ENCODE results near the gene PEX12. TPM values are rescaled to one million over a fixed set of nuclear protein-coding genes. Genes with fewer than 3 reads are reported as not detected.

PEX12 gene
- total RNA-seq, 1 experiment from 2014 or later: 5.2 TPM

- TF ChIP-seq NR1H2 (CRISPR knock-in tag; IDR thresholded peaks at IDR 0.05): no peak
- no peak for TF ChIP-seq ATF1 (CRISPR knock-in tag; IDR thresholded peaks at IDR 0.05)
- no peak for TF ChIP-seq ZSCAN18 (CRISPR knock-in tag; IDR thresholded peaks at IDR 0.05)
- no peak for TF ChIP-seq CDX4 (CRISPR knock-in tag; IDR thresholded peaks at IDR 0.05; ENCODE audit: borderline replicate concordance)
- no peak for TF ChIP-seq ATF2 (CRISPR knock-in tag; IDR thresholded peaks at IDR 0.05; ENCODE audit: borderline replicate concordance, low read depth)
- no peak for TF ChIP-seq ZNF219 (CRISPR knock-in tag; IDR thresholded peaks at IDR 0.05; ENCODE audit: borderline replicate concordance)
- TF ChIP-seq AFF4 (CRISPR knock-in tag; IDR thresholded peaks at IDR 0.05; ENCODE audit: borderline replicate concordance): no peak
- TF ChIP-seq, protein P1, sequence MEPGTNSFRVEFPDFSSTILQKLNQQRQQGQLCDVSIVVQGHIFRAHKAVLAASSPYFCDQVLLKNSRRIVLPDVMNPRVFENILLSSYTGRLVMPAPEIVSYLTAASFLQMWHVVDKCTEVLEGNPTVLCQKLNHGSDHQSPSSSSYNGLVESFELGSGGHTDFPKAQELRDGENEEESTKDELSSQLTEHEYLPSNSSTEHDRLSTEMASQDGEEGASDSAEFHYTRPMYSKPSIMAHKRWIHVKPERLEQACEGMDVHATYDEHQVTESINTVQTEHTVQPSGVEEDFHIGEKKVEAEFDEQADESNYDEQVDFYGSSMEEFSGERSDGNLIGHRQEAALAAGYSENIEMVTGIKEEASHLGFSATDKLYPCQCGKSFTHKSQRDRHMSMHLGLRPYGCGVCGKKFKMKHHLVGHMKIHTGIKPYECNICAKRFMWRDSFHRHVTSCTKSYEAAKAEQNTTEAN (CRISPR knock-in tag; IDR thresholded peaks at IDR 0.05): no peak
- TF ChIP-seq JUN (CRISPR knock-in tag; IDR thresholded peaks at IDR 0.05): no peak
- TF ChIP-seq CBFB (CRISPR knock-in tag; IDR thresholded peaks at IDR 0.05; ENCODE audit: low read depth): no peak
- TF ChIP-seq ETV6 (CRISPR knock-in tag; IDR thresholded peaks at IDR 0.05): no peak
- TF ChIP-seq ATF3 (CRISPR knock-in tag; conservative IDR thresholded peaks at IDR 0.05): no peak
- TF ChIP-seq TEAD1 (CRISPR knock-in tag; IDR thresholded peaks at IDR 0.05): no peak
- Mint-ChIP-seq H3K27ac (0 out of 2 replicates have a peak overlapping the region, but pooled peaks have one; percentile 16), H3K9me3 (no peaks in the 10 kb centered on the region), H3K27me3 (ENCODE audit: low read depth) (no peaks in the 10 kb centered on the region), H3K4me3 (no peak overlapping the region), H3K4me1 (no peaks in the 10 kb centered on the region), H3K36me3 (peaks cover 50% of the 10 kb centered on the region)
- ATAC-seq (no peak), DNase-seq (ENCODE audit: low spot score) (no peak)
- ChIA-PET POLR2A (no interaction called here), CTCF (interaction anchor here (1.0 to 2.1 kb wide), 2 partner anchors 9 to 142 kb away, joined by 3 to 7 read pairs; no protein-coding TSS in a partner anchor)
These were observed 27.3 kb upstream of the PEX12 start for GRCh38 chr17:35605678-35606077.

DNA sequence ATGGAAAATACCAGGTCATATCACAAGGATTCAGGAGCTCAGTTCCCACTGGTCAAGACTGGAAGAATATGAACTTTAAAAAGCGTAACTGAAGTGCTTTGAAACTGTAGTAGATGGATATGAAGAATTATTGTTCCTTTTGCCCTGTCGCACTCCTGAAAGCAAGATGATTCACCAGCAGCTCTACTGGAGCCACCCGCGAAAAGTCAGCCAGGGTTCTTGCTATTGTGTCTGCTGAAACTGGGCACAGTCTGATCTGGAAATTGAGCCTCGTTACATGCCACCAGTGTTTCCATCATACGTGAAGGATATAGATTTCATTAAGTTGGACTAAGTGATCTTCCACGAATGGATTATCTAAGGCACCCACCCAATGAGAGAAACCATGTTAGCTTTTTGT, 25.3 kb upstream of the PEX12 start:
- ChIA-PET POLR2A (interaction anchor here (0.5 kb wide), 1 partner anchor 1828 kb away, joined by 6 read pairs; no protein-coding TSS in a partner anchor), CTCF (no interaction called here)
- Mint-ChIP-seq H3K36me3 (peaks cover 53% of the 10 kb centered on the region), H3K27me3 (ENCODE audit: low read depth) (no peaks in the 10 kb centered on the region), H3K4me1 (no peaks in the 10 kb centered on the region), H3K4me3 (no peak overlapping the region), H3K27ac (no peak overlapping the region), H3K9me3 (no peaks in the 10 kb centered on the region)
- ATAC-seq (no peak), DNase-seq (ENCODE audit: low spot score) (no peak)
- TF ChIP-seq TEAD1 (CRISPR knock-in tag; IDR thresholded peaks at IDR 0.05) (no peak), ATF6 (CRISPR knock-in tag; IDR thresholded peaks at IDR 0.05) (no peak), ZNF671 (CRISPR knock-in tag; IDR thresholded peaks at IDR 0.05) (no peak), TCF7 (CRISPR knock-in tag; IDR thresholded peaks at IDR 0.05; ENCODE audit: low read depth) (no peak), MXD4 (CRISPR knock-in tag; IDR thresholded peaks at IDR 0.05; ENCODE audit: borderline replicate concordance) (no peak)
- TF ChIP-seq, protein P2, sequence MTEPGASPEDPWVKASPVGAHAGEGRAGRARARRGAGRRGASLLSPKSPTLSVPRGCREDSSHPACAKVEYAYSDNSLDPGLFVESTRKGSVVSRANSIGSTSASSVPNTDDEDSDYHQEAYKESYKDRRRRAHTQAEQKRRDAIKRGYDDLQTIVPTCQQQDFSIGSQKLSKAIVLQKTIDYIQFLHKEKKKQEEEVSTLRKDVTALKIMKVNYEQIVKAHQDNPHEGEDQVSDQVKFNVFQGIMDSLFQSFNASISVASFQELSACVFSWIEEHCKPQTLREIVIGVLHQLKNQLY (CRISPR knock-in tag; IDR thresholded peaks at IDR 0.05): no peak
- TF ChIP-seq, protein P3, sequence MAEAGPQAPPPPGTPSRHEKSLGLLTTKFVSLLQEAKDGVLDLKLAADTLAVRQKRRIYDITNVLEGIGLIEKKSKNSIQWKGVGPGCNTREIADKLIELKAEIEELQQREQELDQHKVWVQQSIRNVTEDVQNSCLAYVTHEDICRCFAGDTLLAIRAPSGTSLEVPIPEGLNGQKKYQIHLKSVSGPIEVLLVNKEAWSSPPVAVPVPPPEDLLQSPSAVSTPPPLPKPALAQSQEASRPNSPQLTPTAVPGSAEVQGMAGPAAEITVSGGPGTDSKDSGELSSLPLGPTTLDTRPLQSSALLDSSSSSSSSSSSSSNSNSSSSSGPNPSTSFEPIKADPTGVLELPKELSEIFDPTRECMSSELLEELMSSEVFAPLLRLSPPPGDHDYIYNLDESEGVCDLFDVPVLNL (CRISPR knock-in tag; IDR thresholded peaks at IDR 0.05; ENCODE audit: borderline replicate concordance, low read depth): no peak
- TF ChIP-seq, protein P4, sequence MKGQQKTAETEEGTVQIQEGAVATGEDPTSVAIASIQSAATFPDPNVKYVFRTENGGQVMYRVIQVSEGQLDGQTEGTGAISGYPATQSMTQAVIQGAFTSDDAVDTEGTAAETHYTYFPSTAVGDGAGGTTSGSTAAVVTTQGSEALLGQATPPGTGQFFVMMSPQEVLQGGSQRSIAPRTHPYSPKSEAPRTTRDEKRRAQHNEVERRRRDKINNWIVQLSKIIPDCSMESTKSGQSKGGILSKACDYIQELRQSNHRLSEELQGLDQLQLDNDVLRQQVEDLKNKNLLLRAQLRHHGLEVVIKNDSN (CRISPR knock-in tag; IDR thresholded peaks at IDR 0.05): no peak
